Smooth muscle cell of the coronary artery (primary cell): ENCODE measurements around the gene CEACAM8. TPM values are rescaled to one million over a fixed set of nuclear protein-coding genes. Genes with fewer than 3 reads are reported as not detected.

Experiments used
- total RNA-seq: library from RNA; depleted of rRNA; stranded (reverse); fragments of >200 nt; gene quantifications from 2 replicates; pipeline ENCODE4 v1.2.3, GENCODE V29; 2014; ENCODE audit warnings: low replicate concordance

CEACAM8 gene
- total RNA-seq = not detected in 2 replicates

DNA sequence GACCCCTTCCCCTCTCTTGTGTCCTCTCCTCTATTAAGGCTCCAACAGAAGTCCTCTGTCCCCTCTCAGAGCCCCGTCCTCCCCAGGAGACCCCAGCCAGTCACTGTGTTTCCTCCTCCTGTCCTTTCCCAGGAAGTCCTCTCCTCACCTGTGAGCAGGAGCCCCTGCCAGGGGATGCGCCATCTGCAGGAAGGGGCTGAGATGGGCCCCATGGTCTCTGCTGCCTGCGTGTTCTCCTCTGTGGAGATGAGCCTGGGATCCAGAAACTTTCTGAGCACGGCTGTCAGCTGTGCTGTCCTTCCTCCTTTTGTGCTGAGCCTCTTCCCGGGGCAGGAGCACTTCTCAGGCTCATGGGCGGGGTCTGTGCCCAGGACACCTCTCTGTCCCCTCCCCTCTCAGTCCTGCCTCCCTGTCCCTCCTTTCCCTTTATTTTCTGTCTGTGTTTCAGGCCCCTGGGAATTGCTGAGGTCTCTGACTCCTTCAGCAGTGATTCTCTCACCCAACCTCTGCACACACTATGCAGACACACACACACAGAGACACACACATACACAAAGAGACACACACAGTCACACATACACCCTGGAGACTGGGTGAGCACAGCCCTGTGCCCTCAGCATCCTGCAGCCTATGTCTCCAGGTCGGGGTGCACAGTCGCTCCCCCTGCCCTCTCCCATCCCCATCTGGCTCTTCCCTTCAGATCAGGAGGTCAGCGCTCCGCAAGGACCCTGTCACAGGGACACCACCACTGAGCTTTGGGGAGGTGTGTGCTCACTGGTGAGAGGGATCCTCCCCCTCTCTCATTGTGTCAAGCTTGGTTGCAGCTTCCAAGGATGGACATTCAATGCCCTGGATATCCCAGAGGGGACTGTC, at the start of gene CEACAM8:
Gene CEACAM8, minus strand, starts transcription at position 308 of the 873 bp plus-strand sequence. Its CDS starts 96 bp downstream, at position 212.

Other genes with a start within 250 kb of the CEACAM8 start
- gene CNFN, start 204.6 kb downstream of the CEACAM8 start, total RNA-seq = not detected in 2 replicates
- 0.90 and 1.5 TPM in 2 replicates for gene LIPE, start 167.5 kb downstream of the CEACAM8 start, total RNA-seq
- not detected in 2 replicates for gene CXCL17, start 152.0 kb downstream of the CEACAM8 start, total RNA-seq
- gene CEACAM1, start 66.4 kb downstream of the CEACAM8 start, total RNA-seq = not detected in 2 replicates
- gene PSG3, start 145.6 kb upstream of the CEACAM8 start, total RNA-seq = not detected in 2 replicates
- not detected in 2 replicates for gene PSG8, start 170.8 kb upstream of the CEACAM8 start, total RNA-seq